HEK293 (cell line): ENCODE results near the gene ELL2.

Experiments used
- HOXA7 ChIP-seq: sonication (generic); formaldehyde crosslinking; IDR thresholded peaks from 2 replicates; pipeline ENCODE4 v1.8.1; 2022; ENCODE audit warnings: missing genetic modification reagents, borderline replicate concordance
- KLF10 ChIP-seq: fragments of 450-650 bp; IDR thresholded peaks from 2 replicates; pipeline ENCODE4 v1.5.1; 2018; ENCODE audit warnings: missing biosample characterization, mild to moderate bottlenecking, missing genetic modification characterization
- KLF8 ChIP-seq: fragments of 450-650 bp; formaldehyde crosslinking; IDR thresholded peaks from 2 replicates; pipeline ENCODE4 v1.5.1; 2016; ENCODE audit warnings: missing biosample characterization, missing genetic modification characterization
- KLF9 ChIP-seq: fragments of 450-650 bp; formaldehyde crosslinking; IDR thresholded peaks from 2 replicates; pipeline ENCODE4 v1.5.1; 2016; ENCODE audit warnings: missing biosample characterization, missing genetic modification characterization, low read depth
- OSR2 ChIP-seq: fragments of 450-650 bp; formaldehyde crosslinking; IDR thresholded peaks from 2 replicates; pipeline ENCODE4 v1.5.1; 2016; ENCODE audit warnings: missing biosample characterization, missing genetic modification characterization
- PATZ1 ChIP-seq: fragments of 450-650 bp; formaldehyde crosslinking; IDR thresholded peaks from 2 replicates; pipeline ENCODE4 v1.5.1; 2016; ENCODE audit warnings: missing biosample characterization, missing genetic modification characterization
- SETDB1 ChIP-seq: IDR thresholded peaks from one replicate; pipeline ENCODE4 v1.6.1; 2017; ENCODE audit warnings: mild to moderate bottlenecking, low read length, moderate library complexity, mixed read lengths; ENCODE audit not compliant: insufficient read length
- YY2 ChIP-seq: fragments of 450-650 bp; formaldehyde crosslinking; IDR thresholded peaks from 2 replicates; pipeline ENCODE4 v1.5.1; 2016; ENCODE audit warnings: missing biosample characterization, missing genetic modification characterization
- ZBTB26 ChIP-seq: fragments of 450-650 bp; formaldehyde crosslinking; optimal IDR thresholded peaks from 2 replicates; pipeline ENCODE3; 2016; ENCODE audit warnings: missing biosample characterization, mild to moderate bottlenecking, missing genetic modification characterization
- ZBTB6 ChIP-seq: fragments of 450-650 bp; formaldehyde crosslinking; IDR thresholded peaks from 2 replicates; pipeline ENCODE4 v1.5.1; 2017; ENCODE audit warnings: missing biosample characterization, missing genetic modification characterization
- ZNF112 ChIP-seq: fragments of 450-650 bp; formaldehyde crosslinking; IDR thresholded peaks from 2 replicates; pipeline ENCODE4 v1.5.0; 2017; ENCODE audit warnings: missing biosample characterization, missing genetic modification characterization
- ZNF121 ChIP-seq: fragments of 450-650 bp; formaldehyde crosslinking; IDR thresholded peaks from 2 replicates; pipeline ENCODE4 v1.5.1; 2016; ENCODE audit warnings: missing biosample characterization, missing genetic modification characterization
- ZNF157 ChIP-seq: fragments of 450-650 bp; formaldehyde crosslinking; IDR thresholded peaks from 2 replicates; pipeline ENCODE4 v1.5.1; 2016; ENCODE audit warnings: missing biosample characterization, missing genetic modification characterization
- ZNF18 ChIP-seq: fragments of 450-650 bp; formaldehyde crosslinking; IDR thresholded peaks from 2 replicates; pipeline ENCODE4 v1.5.1; 2016; ENCODE audit warnings: missing biosample characterization, missing genetic modification characterization
- ZNF266 ChIP-seq: fragments of 450-650 bp; formaldehyde crosslinking; IDR thresholded peaks from 2 replicates; pipeline ENCODE4 v1.5.1; 2016; ENCODE audit warnings: missing biosample characterization, missing genetic modification characterization, low read depth
- ZNF292 ChIP-seq: fragments of 450-650 bp; formaldehyde crosslinking; IDR thresholded peaks from 2 replicates; pipeline ENCODE4 v1.5.1; 2016; ENCODE audit warnings: low read depth, missing biosample characterization, missing genetic modification characterization, borderline replicate concordance
- ZNF311 ChIP-seq: fragments of 450-650 bp; formaldehyde crosslinking; IDR thresholded peaks from 2 replicates; pipeline ENCODE4 v1.5.1; 2017; ENCODE audit warnings: missing biosample characterization, missing genetic modification characterization, borderline replicate concordance
- ZNF335 ChIP-seq: fragments of 450-650 bp; formaldehyde crosslinking; conservative IDR thresholded peaks from 2 replicates; pipeline ENCODE4 v1.5.1; 2016; ENCODE audit warnings: missing biosample characterization, missing genetic modification characterization
- ZNF341 ChIP-seq: fragments of 450-650 bp; formaldehyde crosslinking; IDR thresholded peaks from 2 replicates; pipeline ENCODE4; 2016; ENCODE audit warnings: low read depth, missing biosample characterization, missing genetic modification characterization
- ZNF350 ChIP-seq: fragments of 450-650 bp; formaldehyde crosslinking; IDR thresholded peaks from 2 replicates; pipeline ENCODE4 v1.5.0; 2017; ENCODE audit warnings: missing biosample characterization, mild to moderate bottlenecking, missing genetic modification characterization
- ZNF394 ChIP-seq: fragments of 450-650 bp; formaldehyde crosslinking; IDR thresholded peaks from 2 replicates; pipeline ENCODE4 v1.5.1; 2016; ENCODE audit warnings: missing biosample characterization, missing genetic modification characterization, mild to moderate bottlenecking, moderate library complexity, borderline replicate concordance
- ZNF404 ChIP-seq: fragments of 450-650 bp; formaldehyde crosslinking; IDR thresholded peaks from 2 replicates; pipeline ENCODE4 v1.5.1; 2017; ENCODE audit warnings: missing biosample characterization, missing genetic modification characterization
- ZNF514 ChIP-seq: fragments of 450-650 bp; formaldehyde crosslinking; IDR thresholded peaks from 2 replicates; pipeline ENCODE4 v1.5.1; 2016; ENCODE audit warnings: missing biosample characterization, missing genetic modification characterization
- ZNF521 ChIP-seq: fragments of 450-650 bp; formaldehyde crosslinking; IDR thresholded peaks from 2 replicates; pipeline ENCODE4 v1.5.1; 2017; ENCODE audit warnings: missing biosample characterization, mild to moderate bottlenecking, missing genetic modification characterization
- ZNF585B ChIP-seq: fragments of 450-650 bp; formaldehyde crosslinking; IDR thresholded peaks from 2 replicates; pipeline ENCODE4 v1.5.1; 2016; ENCODE audit warnings: missing biosample characterization, missing genetic modification characterization
- ZNF624 ChIP-seq: fragments of 450-650 bp; formaldehyde crosslinking; IDR thresholded peaks from 2 replicates; pipeline ENCODE4 v1.5.1; 2017; ENCODE audit warnings: missing biosample characterization, missing genetic modification characterization
- ZNF677 ChIP-seq: fragments of 450-650 bp; IDR thresholded peaks from 2 replicates; pipeline ENCODE4 v1.5.0; 2018; ENCODE audit warnings: missing biosample characterization, mild to moderate bottlenecking, missing genetic modification characterization, moderate library complexity
- ZNF837 ChIP-seq: fragments of 450-650 bp; formaldehyde crosslinking; IDR thresholded peaks from 2 replicates; pipeline ENCODE4 v1.5.1; 2016; ENCODE audit warnings: missing biosample characterization, missing genetic modification characterization
- ZSCAN18 ChIP-seq: fragments of 450-650 bp; formaldehyde crosslinking; IDR thresholded peaks from 2 replicates; pipeline ENCODE4 v1.5.1; 2016; ENCODE audit warnings: missing biosample characterization, missing genetic modification characterization
- ZSCAN23 ChIP-seq: fragments of 450-650 bp; formaldehyde crosslinking; IDR thresholded peaks from 2 replicates; pipeline ENCODE4 v1.5.1; 2016; ENCODE audit warnings: missing biosample characterization, missing genetic modification characterization
- ZSCAN5A ChIP-seq: fragments of 450-650 bp; formaldehyde crosslinking; IDR thresholded peaks from 2 replicates; pipeline ENCODE4 v1.5.1; 2016; ENCODE audit warnings: missing biosample characterization, missing genetic modification characterization

The ELL2 gene

GRCh38 chr5:95960667-95961616 lies 709 bp downstream of the ELL2 start (continued):
- peak; percentile 58; the same call in 1 of the 2 replicates for TF ChIP-seq KLF8 (tag by site-specific recombination)
- TF ChIP-seq KLF9 (tag by site-specific recombination): peak; percentile 58
- TF ChIP-seq ZNF394: no peak
- TF ChIP-seq ZNF121: 0 out of 2 replicates have a peak, but pooled peaks have one; percentile 15
- TF ChIP-seq ZNF311: no peak
- TF ChIP-seq ZNF341 (tag by site-specific recombination): peak; percentile 93
- no peak for TF ChIP-seq ZNF266 (tag by site-specific recombination)
- peak; percentile 87 for TF ChIP-seq ZNF335
- TF ChIP-seq ZNF18 (tag by site-specific recombination): no peak
- no peak for TF ChIP-seq ZNF837
- TF ChIP-seq OSR2 (tag by site-specific recombination): no peak
- TF ChIP-seq ZNF521 (tag by site-specific recombination): no peak
- TF ChIP-seq ZNF404 (tag by site-specific recombination): no peak
- TF ChIP-seq ZSCAN23: 0 out of 2 replicates have a peak, but pooled peaks have one; percentile 32
- peak; percentile 63 for TF ChIP-seq ZBTB26 (tag by site-specific recombination)
- TF ChIP-seq ZNF585B (tag by site-specific recombination): no peak
- TF ChIP-seq ZNF624 (tag by site-specific recombination): no peak
- no peak for TF ChIP-seq SETDB1
- TF ChIP-seq ZNF677 (tag by site-specific recombination): 0 out of 2 replicates have a peak, but pooled peaks have one; percentile 42
- TF ChIP-seq ZNF514 (tag by site-specific recombination): no peak
- TF ChIP-seq PATZ1 (tag by site-specific recombination): peak; percentile 85
- no peak for TF ChIP-seq YY2 (tag by site-specific recombination)
- TF ChIP-seq ZSCAN5A: 0 out of 2 replicates have a peak, but pooled peaks have one; percentile 16
- peak; percentile 52; the same call in 1 of the 2 replicates for TF ChIP-seq KLF10 (tag by site-specific recombination)
- TF ChIP-seq HOXA7 (CRISPR knock-in tag): 0 out of 2 replicates have a peak, but pooled peaks have one; percentile 14
- TF ChIP-seq ZSCAN18 (tag by site-specific recombination): no peak
- TF ChIP-seq ZNF350 (tag by site-specific recombination): no peak
- no peak for TF ChIP-seq ZNF157 (tag by site-specific recombination)
- TF ChIP-seq ZBTB6 (tag by site-specific recombination): no peak
- no peak for TF ChIP-seq ZNF292 (tag by site-specific recombination)
- TF ChIP-seq ZNF112 (tag by site-specific recombination): no peak
